AG10803 (cell line): ENCODE results near the gene ALDH1A2.

Experiments used
- DNase-seq: peaks from one replicate; pipeline ENCODE4 v3.0.0; 2010; ENCODE audit warnings: low read depth
- H3K4me3 ChIP-seq: 2 replicates; pipeline ENCODE4 v1.5.1; 2011; ENCODE audit warnings: mild to moderate bottlenecking, low read length, control low read depth
- CTCF ChIP-seq: conservative IDR thresholded peaks from 2 replicates; pipeline ENCODE4 v1.5.1; 2011; ENCODE audit warnings: mild to moderate bottlenecking, low read length, control low read depth, inconsistent platforms

The ALDH1A2 gene

GRCh38 chr15:57920911-57921310, 144.6 kb downstream of the ALDH1A2 start:
- no peak for TF ChIP-seq CTCF
- no peak overlapping the region for H3K4me3 ChIP-seq
- no peak for DNase-seq

- H3K4me3 ChIP-seq, result no peak overlapping the region
- DNase-seq, result no peak
- no peak for TF ChIP-seq CTCF
These were observed 145.8 kb downstream of the ALDH1A2 start for GRCh38 chr15:57919754-57920153.

GRCh38 chr15:57917998-57918397, 147.5 kb downstream of the ALDH1A2 start:
- DNase-seq, result no peak
- no peak for TF ChIP-seq CTCF
- no peak overlapping the region for H3K4me3 ChIP-seq

GRCh38 chr15:57916695-57917094, 148.8 kb downstream of the ALDH1A2 start:
- no peak for TF ChIP-seq CTCF
- H3K4me3 ChIP-seq, result no peak overlapping the region
- no peak for DNase-seq

GRCh38 chr15:57915827-57916531, 149.5 kb downstream of the ALDH1A2 start:
- no peak overlapping the region for H3K4me3 ChIP-seq
- TF ChIP-seq CTCF, result no peak
- DNase-seq, result no peak

GRCh38 chr15:57914350-57915055, 151.0 kb downstream of the ALDH1A2 start:
- TF ChIP-seq CTCF, result no peak

GRCh38 chr15:57911247-57911646, 154.3 kb downstream of the ALDH1A2 start:
- no peak for TF ChIP-seq CTCF
- no peak overlapping the region for H3K4me3 ChIP-seq
- DNase-seq, result no peak

More at GRCh38 chr15:57914350-57915055, 151.0 kb downstream of the ALDH1A2 start:
- H3K4me3 ChIP-seq, result no peak overlapping the region
- DNase-seq, result no peak
